Keratinocyte (primary cell): ENCODE measurements around the gene GNPAT. TPM values are rescaled to one million over a fixed set of nuclear protein-coding genes. Genes with fewer than 3 reads are reported as not detected.

ENCODE experiments used
- DNase-seq: peaks from one replicate; pipeline ENCODE4 v3.0.0-alpha.2; 2011; ENCODE audit warnings: low read depth, missing footprints, low spot score
- FAIRE-seq: peaks from 2 replicates; lab custom pipeline; 2011; peaks lifted over from hg19 to GRCh38; lab: Jason Lieb, UNC
- H2AFZ ChIP-seq: 2 replicates; pipeline ENCODE4 v1.6.0; 2012; ENCODE audit warnings: low read length, control low read depth, inconsistent platforms; ENCODE audit not compliant: control insufficient read depth
- H3K27ac ChIP-seq: 2 replicates; pipeline ENCODE4 v1.5.1; 2011; ENCODE audit warnings: low read length; ENCODE audit not compliant: control insufficient read depth, insufficient read depth
- H3K27me3 ChIP-seq: 3 replicates; pipeline ENCODE4 v1.6.0; 2011; ENCODE audit warnings: low read length; ENCODE audit not compliant: control insufficient read depth, insufficient read depth; ENCODE audit errors: extremely low read depth
- H3K36me3 ChIP-seq, 2 experiments: 2 replicates in 1 of 2; 3 replicates in 1 of 2; pipeline ENCODE4 v1.5.1; 2011; ENCODE audit warnings: low read length in 2 of 2, mild to moderate bottlenecking in 1 of 2; ENCODE audit not compliant: control insufficient read depth in 2 of 2, insufficient read depth in 2 of 2; ENCODE audit errors: extremely low read depth in 1 of 2
- H3K4me1 ChIP-seq: 3 replicates; pipeline ENCODE4 v1.5.1; 2011; ENCODE audit warnings: low read length; ENCODE audit not compliant: control insufficient read depth, insufficient read depth; ENCODE audit errors: extremely low read depth
- H3K4me2 ChIP-seq: 3 replicates; pipeline ENCODE4 v1.6.0; 2011; ENCODE audit warnings: low read depth, low read length; ENCODE audit not compliant: control insufficient read depth, insufficient read depth; ENCODE audit errors: extremely low read depth
- H3K4me3 ChIP-seq, 3 experiments: fragments of 200-600 bp in 1 of 3; sonication (generic) in 1 of 3; 2 replicates in 2 of 3; 3 replicates in 1 of 3; pipeline ENCODE4 v1.5.1; 2011 to 2016; ENCODE audit warnings: low read length in 3 of 3, mild to moderate bottlenecking in 3 of 3, control low read depth in 2 of 3, inconsistent platforms in 1 of 3, low read depth in 1 of 3, mixed read lengths in 1 of 3, mixed run types in 1 of 3, moderate library complexity in 1 of 3; ENCODE audit not compliant: control insufficient read depth in 2 of 3, insufficient read depth in 2 of 3; ENCODE audit errors: extremely low read depth in 1 of 3
- H3K79me2 ChIP-seq: 2 replicates; pipeline ENCODE4 v1.6.0; 2012; ENCODE audit warnings: low read length; ENCODE audit not compliant: control insufficient read depth, insufficient read depth
- H3K9ac ChIP-seq: 3 replicates; pipeline ENCODE4 v1.6.0; 2011; ENCODE audit warnings: low read length; ENCODE audit not compliant: control insufficient read depth, insufficient read depth; ENCODE audit errors: extremely low read depth
- H3K9me1 ChIP-seq: 3 replicates; pipeline ENCODE4 v1.6.0; 2011; ENCODE audit warnings: low read length; ENCODE audit not compliant: control insufficient read depth, insufficient read depth; ENCODE audit errors: extremely low read depth
- H3K9me3 ChIP-seq: 2 replicates; pipeline ENCODE4 v1.5.1; 2012; ENCODE audit warnings: low read depth, low read length; ENCODE audit not compliant: control insufficient read depth
- H4K20me1 ChIP-seq: 3 replicates; pipeline ENCODE4 v1.6.0; 2011; ENCODE audit warnings: low read length; ENCODE audit not compliant: control insufficient read depth, insufficient read depth; ENCODE audit errors: extremely low read depth
- EZH2 ChIP-seq: IDR thresholded peaks from one replicate; pipeline ENCODE4 v1.6.1; 2012; ENCODE audit warnings: inconsistent platforms, mild to moderate bottlenecking, low read length, moderate library complexity
- dilution Hi-C: fragments of 300-500 bp; cut with MboI; formaldehyde crosslinking; loops from one replicate; pipeline ENCODE4 v1.7.0; 2020; ENCODE audit warnings: low sequenced_read_pairs; ENCODE audit not compliant: extremely low pct_ligation_motif_present
- polyA plus RNA-seq, 5 experiments: library from polyadenylated mRNA; depleted of rRNA in 3 of 5; stranded (reverse) in 3 of 5; stranded (forward) in 1 of 5; unstranded in 1 of 5; fragments of >200 nt; gene quantifications; 1 replicate in 1 of 5; 2 replicates in 3 of 5; 3 replicates in 1 of 5; pipeline versions ENCODE4 v1.2.1 to v1.2.3, GENCODE V29; 2011 to 2012; ENCODE audit warnings: missing spikeins in 2 of 5, low read depth in 1 of 5, low replicate concordance in 1 of 5
- TF ChIP-seq, protein P1 (sequence below), 3 experiments: IDR thresholded peaks in 1 of 3; conservative IDR thresholded peaks in 1 of 3; optimal IDR thresholded peaks in 1 of 3; 2 replicates in 2 of 3; 3 replicates in 1 of 3; pipeline versions ENCODE3 to v1.5.1; 2011; ENCODE audit warnings: low read length in 3 of 3, mild to moderate bottlenecking in 3 of 3, moderate library complexity in 2 of 3, control low read depth in 1 of 3, inconsistent platforms in 1 of 3; ENCODE audit not compliant: insufficient read depth in 2 of 3; ENCODE audit errors: extremely low read depth in 1 of 3

Gene GNPAT
- polyA plus RNA-seq, 1 donor (not counting 4 experiments of a cell fraction or from before 2014, with no cell fraction given): 39.9 TPM

GRCh38 chr1:231217056-231217455 is 24.0 kb upstream of the GNPAT start:
- no peak for TF ChIP-seq EZH2
- TF ChIP-seq, protein P1, sequence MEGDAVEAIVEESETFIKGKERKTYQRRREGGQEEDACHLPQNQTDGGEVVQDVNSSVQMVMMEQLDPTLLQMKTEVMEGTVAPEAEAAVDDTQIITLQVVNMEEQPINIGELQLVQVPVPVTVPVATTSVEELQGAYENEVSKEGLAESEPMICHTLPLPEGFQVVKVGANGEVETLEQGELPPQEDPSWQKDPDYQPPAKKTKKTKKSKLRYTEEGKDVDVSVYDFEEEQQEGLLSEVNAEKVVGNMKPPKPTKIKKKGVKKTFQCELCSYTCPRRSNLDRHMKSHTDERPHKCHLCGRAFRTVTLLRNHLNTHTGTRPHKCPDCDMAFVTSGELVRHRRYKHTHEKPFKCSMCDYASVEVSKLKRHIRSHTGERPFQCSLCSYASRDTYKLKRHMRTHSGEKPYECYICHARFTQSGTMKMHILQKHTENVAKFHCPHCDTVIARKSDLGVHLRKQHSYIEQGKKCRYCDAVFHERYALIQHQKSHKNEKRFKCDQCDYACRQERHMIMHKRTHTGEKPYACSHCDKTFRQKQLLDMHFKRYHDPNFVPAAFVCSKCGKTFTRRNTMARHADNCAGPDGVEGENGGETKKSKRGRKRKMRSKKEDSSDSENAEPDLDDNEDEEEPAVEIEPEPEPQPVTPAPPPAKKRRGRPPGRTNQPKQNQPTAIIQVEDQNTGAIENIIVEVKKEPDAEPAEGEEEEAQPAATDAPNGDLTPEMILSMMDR (optimal IDR thresholded peaks at IDR 0.05 in 1 of 3, IDR thresholded peaks at IDR 0.05 in 1 of 3, conservative IDR thresholded peaks at IDR 0.05 in 1 of 3; ENCODE audit: extremely low read depth in 1 of 3, insufficient read depth in 2 of 3, low read length in 3 of 3): no peak
- FAIRE-seq: no peak
- Histone ChIP-seq H3K4me2 (no peak overlapping the region), H3K9me3 (no peaks in the 10 kb centered on the region), H4K20me1 (no peaks in the 10 kb centered on the region), H2AFZ (no peak overlapping the region), H3K9ac (no peak overlapping the region), H3K27me3 (no peaks in the 10 kb centered on the region), H3K79me2 (no peaks in the 10 kb centered on the region), H3K4me3 (no peak overlapping the region), H3K9me1 (no peaks in the 10 kb centered on the region), H3K36me3 (no peaks in the 10 kb centered on the region), H3K27ac (no peak overlapping the region), H3K4me1 (peaks cover 10% of the 10 kb centered on the region)
- dilution Hi-C loops: no loop called here
- no peak for DNase-seq

DNA sequence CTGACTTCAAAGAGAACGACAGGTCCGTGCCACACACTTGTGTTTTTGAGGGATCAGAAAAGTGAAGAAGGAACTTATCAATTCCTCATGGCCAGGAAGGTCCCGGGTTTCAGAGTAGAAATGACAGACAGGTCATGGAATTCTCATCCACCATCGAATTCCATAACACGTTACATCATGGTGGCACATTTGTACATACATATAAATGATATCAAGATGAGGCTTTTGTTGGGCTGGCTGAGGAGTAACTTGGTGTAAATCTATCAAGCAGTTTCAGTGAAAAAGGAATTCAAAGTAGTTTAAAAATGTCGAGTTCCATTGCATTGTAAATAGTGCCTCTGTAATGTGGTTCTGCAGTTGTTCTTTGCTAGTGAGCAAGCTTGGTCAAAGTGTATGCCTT is 22.9 kb upstream of the GNPAT start:
- Histone ChIP-seq H3K4me1 (peaks cover 10% of the 10 kb centered on the region), H2AFZ (no peak overlapping the region), H3K4me3 (no peak overlapping the region), H3K9ac (no peak overlapping the region), H3K27me3 (no peaks in the 10 kb centered on the region), H3K9me3 (no peaks in the 10 kb centered on the region), H3K9me1 (no peaks in the 10 kb centered on the region), H3K36me3 (peaks cover 0 to 2% of the 10 kb centered on the region in 2 experiments), H3K27ac (no peak overlapping the region), H3K4me2 (no peak overlapping the region), H3K79me2 (no peaks in the 10 kb centered on the region), H4K20me1 (no peaks in the 10 kb centered on the region)
- dilution Hi-C loops: no loop called here
- FAIRE-seq (no peak), DNase-seq (no peak)
- TF ChIP-seq EZH2: no peak
- TF ChIP-seq, protein P1 (optimal IDR thresholded peaks at IDR 0.05 in 1 of 3, IDR thresholded peaks at IDR 0.05 in 1 of 3, conservative IDR thresholded peaks at IDR 0.05 in 1 of 3; ENCODE audit: extremely low read depth in 1 of 3, insufficient read depth in 2 of 3, low read length in 3 of 3): no peak
